ENCODE data around the gene C10orf90. TPM values are rescaled to one million over a fixed set of nuclear protein-coding genes. Genes with fewer than 3 reads are reported as not detected.

Gene C10orf90
- polyA plus RNA-seq, 3 donors, result not detected

GRCh38 chr10:126503392-126504062 is 167.0 kb downstream of the C10orf90 start:
- no peaks in the 10 kb centered on the region for H4K20me1 ChIP-seq (ENCODE audit: insufficient read depth, low read length)
- H3K4me1 Mint-ChIP-seq, result no peaks in the 10 kb centered on the region
- H2AFZ ChIP-seq (ENCODE audit: insufficient read depth, low read depth, low read length, poor library complexity, severe bottlenecking), result no peak overlapping the region

GRCh38 chr10:126502441-126502840 is 168.1 kb downstream of the C10orf90 start:
- H3K9ac ChIP-seq (ENCODE audit: insufficient read depth, low read length, poor library complexity, severe bottlenecking), result no peak overlapping the region
- no peaks in the 10 kb centered on the region for H3K79me2 ChIP-seq (ENCODE audit: insufficient read depth, low read length)
- peaks cover 0 to 7% (median 1%) of the 10 kb centered on the region in 3 donors for H3K27me3 Mint-ChIP-seq (ENCODE audit: low read depth in 3 of 3)
- H2AFZ ChIP-seq (ENCODE audit: insufficient read depth, low read depth, low read length, poor library complexity, severe bottlenecking), result no peak overlapping the region
- no CpG with 5 or more reads among the region's 1 CpG for WGBS (ENCODE audit: insufficient coverage)
- H3K4me3 ChIP-seq (replicated peaks in 1 of 3; ENCODE audit: low read depth in 2 of 3, low read length in 3 of 3), result no peak overlapping the region
- H3K4me1 ChIP-seq (ENCODE audit: control insufficient read depth in 1 of 2, insufficient read depth in 2 of 2, low read length in 2 of 2), result no peaks in the 10 kb centered on the region
- H3K9me3 Mint-ChIP-seq, result no peaks in the 10 kb centered on the region
- H3K36me3 ChIP-seq (replicated peaks in 1 of 2; ENCODE audit: control insufficient read depth in 1 of 2, insufficient read depth in 2 of 2, low read length in 2 of 2), result no peaks in the 10 kb centered on the region
- no peaks in the 10 kb centered on the region for H3K4me1 Mint-ChIP-seq
- H3K4me2 ChIP-seq (replicated peaks; ENCODE audit: extremely low read depth, low read length, poor library complexity, severe bottlenecking), result no peak overlapping the region
- no peaks in the 10 kb centered on the region for H3K36me3 Mint-ChIP-seq
- no peak overlapping the region for H3K4me3 Mint-ChIP-seq
- no peak for TF ChIP-seq CTCF (IDR thresholded peaks at IDR 0.05)
- no peaks in the 10 kb centered on the region for H4K20me1 ChIP-seq (ENCODE audit: insufficient read depth, low read length)
- intact Hi-C loops (cut with micrococcal nuclease), result loop anchor here (5.0 kb wide), 1 partner anchor 520 kb away; no protein-coding TSS in a partner anchor
- no peaks in the 10 kb centered on the region for H3K9me3 ChIP-seq (replicated peaks in 1 of 2; ENCODE audit: control insufficient read depth in 1 of 2, insufficient read depth in 1 of 2, low read length in 2 of 2)
- DNase-seq, result no peak
- H3K27ac Mint-ChIP-seq, result no peak overlapping the region
- no peak overlapping the region for H3K27ac ChIP-seq (ENCODE audit: low read depth in 1 of 2, low read length in 2 of 2)
- H3K27me3 ChIP-seq (ENCODE audit: control insufficient read depth in 2 of 2, insufficient read depth in 2 of 2, low read length in 2 of 2), result no peaks in the 10 kb centered on the region

More at GRCh38 chr10:126503392-126504062, 167.0 kb downstream of the C10orf90 start:
- DNase-seq, result no peak
- Mint-ChIP-seq H3K27ac (no peak overlapping the region), H3K9me3 (no peaks in the 10 kb centered on the region), H3K36me3 (no peaks in the 10 kb centered on the region), H3K4me3 (no peak overlapping the region), H3K27me3 (ENCODE audit: low read depth in 3 of 3) (peaks cover 0 to 8% (median 1%) of the 10 kb centered on the region in 3 donors)
- H3K9ac ChIP-seq (ENCODE audit: insufficient read depth, low read length, poor library complexity, severe bottlenecking), result no peak overlapping the region
- no peak for TF ChIP-seq CTCF (IDR thresholded peaks at IDR 0.05)
- no peaks in the 10 kb centered on the region for H3K9me3 ChIP-seq (replicated peaks in 1 of 2; ENCODE audit: control insufficient read depth in 1 of 2, insufficient read depth in 1 of 2, low read length in 2 of 2)
- no peak overlapping the region for H3K4me3 ChIP-seq (replicated peaks in 1 of 3; ENCODE audit: low read depth in 2 of 3, low read length in 3 of 3)
- no peaks in the 10 kb centered on the region for H3K36me3 ChIP-seq (replicated peaks in 1 of 2; ENCODE audit: control insufficient read depth in 1 of 2, insufficient read depth in 2 of 2, low read length in 2 of 2)
- H3K79me2 ChIP-seq (ENCODE audit: insufficient read depth, low read length), result no peaks in the 10 kb centered on the region
- H3K27me3 ChIP-seq (ENCODE audit: control insufficient read depth in 2 of 2, insufficient read depth in 2 of 2, low read length in 2 of 2), result no peaks in the 10 kb centered on the region
- H3K4me2 ChIP-seq (replicated peaks; ENCODE audit: extremely low read depth, low read length, poor library complexity, severe bottlenecking), result no peak overlapping the region
- H3K27ac ChIP-seq (ENCODE audit: low read depth in 1 of 2, low read length in 2 of 2), result no peak overlapping the region
- H3K4me1 ChIP-seq (ENCODE audit: control insufficient read depth in 1 of 2, insufficient read depth in 2 of 2, low read length in 2 of 2), result no peaks in the 10 kb centered on the region
- WGBS (ENCODE audit: insufficient coverage), result 89% methylated on average over 5 of the region's 12 CpGs
- intact Hi-C loops (cut with micrococcal nuclease), result loop anchor here (5.0 kb wide), 1 partner anchor 521 kb away; no protein-coding TSS in a partner anchor
